Panc1 (cell line): ENCODE data around the gene GRM4. TPM values are rescaled to one million over a fixed set of nuclear protein-coding genes. Genes with fewer than 3 reads are reported as not detected.

Experiments
- ATAC-seq: fragments of 200-7000 bp; cut with Tn5 transposase; 2 replicates; pipeline ENCODE4 v1.9.1; 2020; ENCODE audit warnings: mild to moderate bottlenecking, moderate library complexity
- BruUV-seq: library from RNA; stranded (reverse); fragments of 400-500 nt; replicated peaks from 2 replicates; lab custom pipeline; 2021; lab: Mats Ljungman, UMichigan
- CTCF ChIA-PET: fragments of 300-600 bp; sonication (Branson Sonifier 250); formaldehyde crosslinking; loops from one replicate; lab custom pipeline; 2022; ENCODE audit warnings: antibody characterized with exemption; lab: Charles Lee
- POLR2A ChIA-PET: fragments of 300-600 bp; sonication (Branson Sonifier 250); formaldehyde crosslinking; loops from one replicate; lab custom pipeline; 2022; ENCODE audit warnings: antibody characterized with exemption; lab: Charles Lee
- DNase-seq: peaks from one replicate; pipeline ENCODE4 v3.0.0-alpha.2; 2010; ENCODE audit warnings: low read depth, low spot score
- H3K27ac ChIP-seq: 2 replicates; pipeline ENCODE4 v1.5.1; 2011; ENCODE audit warnings: mild to moderate bottlenecking, low read length, inconsistent platforms
- H3K27me3 ChIP-seq: fragments of 200-500 bp; sonication (Bioruptor generic); 2 replicates; pipeline ENCODE4 v1.6.0; 2014; ENCODE audit warnings: low read length, inconsistent platforms; ENCODE audit not compliant: control insufficient read depth, insufficient read depth
- H3K36me3 ChIP-seq: fragments of 200-500 bp; sonication (Bioruptor generic); 2 replicates; pipeline ENCODE4 v1.5.1; 2014; ENCODE audit warnings: inconsistent platforms, mild to moderate bottlenecking, low read length, moderate library complexity; ENCODE audit not compliant: control insufficient read depth, insufficient read depth
- H3K4me1 ChIP-seq: 2 replicates; pipeline ENCODE4 v1.5.1; 2011; ENCODE audit warnings: inconsistent platforms, mild to moderate bottlenecking, low read length, moderate library complexity; ENCODE audit not compliant: control insufficient read depth, insufficient read depth
- H3K4me3 ChIP-seq, 2 experiments: 2 replicates each; pipeline ENCODE4 v1.5.1; 2011 to 2012; ENCODE audit warnings: low read depth in 2 of 2, low read length in 2 of 2, mild to moderate bottlenecking in 2 of 2, inconsistent platforms in 1 of 2, moderate library complexity in 1 of 2
- H3K9me3 ChIP-seq: fragments of 200-500 bp; sonication (Bioruptor generic); 2 replicates; pipeline ENCODE4 v1.5.1; 2014; ENCODE audit warnings: low read depth, mild to moderate bottlenecking, inconsistent platforms, low read length, moderate library complexity; ENCODE audit not compliant: control insufficient read depth, insufficient read depth
- POLR2AphosphoS5 ChIP-seq: IDR thresholded peaks from 2 replicates; pipeline ENCODE4 v1.6.1; 2012; ENCODE audit warnings: mild to moderate bottlenecking, low read depth, low read length, moderate library complexity
- SIN3A ChIP-seq: IDR thresholded peaks from 2 replicates; pipeline ENCODE4 v1.6.1; 2012; ENCODE audit warnings: low read depth, mild to moderate bottlenecking, low read length, moderate library complexity, borderline replicate concordance; ENCODE audit not compliant: insufficient read depth
- TCF7L2 ChIP-seq: IDR thresholded peaks from 2 replicates; pipeline ENCODE4 v1.6.1; 2011; ENCODE audit warnings: mild to moderate bottlenecking, low read depth, low read length, inconsistent platforms
- in situ Hi-C: cut with HindIII; loops from 2 replicates; pipeline ENCODE4 v1.10.0; 2016; ENCODE audit warnings: low sequenced_read_pairs, low pct_unique_long_range_greater_than_20kb
- intact Hi-C: fragments of 100-400 bp; cut with micrococcal nuclease; formaldehyde crosslinking; loops from one replicate; pipeline ENCODE4 v1.10.0; 2022; ENCODE audit not compliant: unreplicated experiment
- total RNA-seq: library from RNA; stranded (reverse); gene quantifications from one replicate; pipeline ENCODE4 v1.2.1, GENCODE V29; 2021; ENCODE audit not compliant: unreplicated experiment
- TF ChIP-seq, protein P1 (sequence below), 2 experiments: IDR thresholded peaks; 2 replicates each; pipeline ENCODE4 v1.6.1; 2011 to 2012; ENCODE audit warnings: low read depth in 2 of 2, control low read depth in 1 of 2, low read length in 1 of 2, mild to moderate bottlenecking in 1 of 2, moderate library complexity in 1 of 2; ENCODE audit not compliant: insufficient read depth in 1 of 2
- TF ChIP-seq, protein P2 (sequence below): fragments of 450-650 bp; IDR thresholded peaks from 2 replicates; pipeline ENCODE4 v1.5.1; 2017; ENCODE audit warnings: mild to moderate bottlenecking

GRM4 gene
- total RNA-seq, 1 experiment from 2014 or later = 1.3 TPM

- no peaks in the 10 kb centered on the region for H3K36me3 ChIP-seq
- H3K9me3 ChIP-seq = no peaks in the 10 kb centered on the region
- H3K27ac ChIP-seq = no peak overlapping the region
- TF ChIP-seq, protein P1, sequence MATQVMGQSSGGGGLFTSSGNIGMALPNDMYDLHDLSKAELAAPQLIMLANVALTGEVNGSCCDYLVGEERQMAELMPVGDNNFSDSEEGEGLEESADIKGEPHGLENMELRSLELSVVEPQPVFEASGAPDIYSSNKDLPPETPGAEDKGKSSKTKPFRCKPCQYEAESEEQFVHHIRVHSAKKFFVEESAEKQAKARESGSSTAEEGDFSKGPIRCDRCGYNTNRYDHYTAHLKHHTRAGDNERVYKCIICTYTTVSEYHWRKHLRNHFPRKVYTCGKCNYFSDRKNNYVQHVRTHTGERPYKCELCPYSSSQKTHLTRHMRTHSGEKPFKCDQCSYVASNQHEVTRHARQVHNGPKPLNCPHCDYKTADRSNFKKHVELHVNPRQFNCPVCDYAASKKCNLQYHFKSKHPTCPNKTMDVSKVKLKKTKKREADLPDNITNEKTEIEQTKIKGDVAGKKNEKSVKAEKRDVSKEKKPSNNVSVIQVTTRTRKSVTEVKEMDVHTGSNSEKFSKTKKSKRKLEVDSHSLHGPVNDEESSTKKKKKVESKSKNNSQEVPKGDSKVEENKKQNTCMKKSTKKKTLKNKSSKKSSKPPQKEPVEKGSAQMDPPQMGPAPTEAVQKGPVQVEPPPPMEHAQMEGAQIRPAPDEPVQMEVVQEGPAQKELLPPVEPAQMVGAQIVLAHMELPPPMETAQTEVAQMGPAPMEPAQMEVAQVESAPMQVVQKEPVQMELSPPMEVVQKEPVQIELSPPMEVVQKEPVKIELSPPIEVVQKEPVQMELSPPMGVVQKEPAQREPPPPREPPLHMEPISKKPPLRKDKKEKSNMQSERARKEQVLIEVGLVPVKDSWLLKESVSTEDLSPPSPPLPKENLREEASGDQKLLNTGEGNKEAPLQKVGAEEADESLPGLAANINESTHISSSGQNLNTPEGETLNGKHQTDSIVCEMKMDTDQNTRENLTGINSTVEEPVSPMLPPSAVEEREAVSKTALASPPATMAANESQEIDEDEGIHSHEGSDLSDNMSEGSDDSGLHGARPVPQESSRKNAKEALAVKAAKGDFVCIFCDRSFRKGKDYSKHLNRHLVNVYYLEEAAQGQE (IDR thresholded peaks at IDR 0.05; ENCODE audit: insufficient read depth in 1 of 2, low read depth in 2 of 2, low read length in 1 of 2) = no peak
- TF ChIP-seq, protein P2, sequence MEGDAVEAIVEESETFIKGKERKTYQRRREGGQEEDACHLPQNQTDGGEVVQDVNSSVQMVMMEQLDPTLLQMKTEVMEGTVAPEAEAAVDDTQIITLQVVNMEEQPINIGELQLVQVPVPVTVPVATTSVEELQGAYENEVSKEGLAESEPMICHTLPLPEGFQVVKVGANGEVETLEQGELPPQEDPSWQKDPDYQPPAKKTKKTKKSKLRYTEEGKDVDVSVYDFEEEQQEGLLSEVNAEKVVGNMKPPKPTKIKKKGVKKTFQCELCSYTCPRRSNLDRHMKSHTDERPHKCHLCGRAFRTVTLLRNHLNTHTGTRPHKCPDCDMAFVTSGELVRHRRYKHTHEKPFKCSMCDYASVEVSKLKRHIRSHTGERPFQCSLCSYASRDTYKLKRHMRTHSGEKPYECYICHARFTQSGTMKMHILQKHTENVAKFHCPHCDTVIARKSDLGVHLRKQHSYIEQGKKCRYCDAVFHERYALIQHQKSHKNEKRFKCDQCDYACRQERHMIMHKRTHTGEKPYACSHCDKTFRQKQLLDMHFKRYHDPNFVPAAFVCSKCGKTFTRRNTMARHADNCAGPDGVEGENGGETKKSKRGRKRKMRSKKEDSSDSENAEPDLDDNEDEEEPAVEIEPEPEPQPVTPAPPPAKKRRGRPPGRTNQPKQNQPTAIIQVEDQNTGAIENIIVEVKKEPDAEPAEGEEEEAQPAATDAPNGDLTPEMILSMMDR = no peak
- no peak for TF ChIP-seq TCF7L2
- TF ChIP-seq POLR2AphosphoS5 = no peak
- TF ChIP-seq SIN3A = no peak
- ATAC-seq (no peak), DNase-seq (no peak)
- BruUV-seq = no TSS peak
- ChIA-PET CTCF (no interaction called here), POLR2A (no interaction called here)
- 0 out of 2 replicates have a peak, but pooled peaks cover 2% of the 10 kb centered on the region for H3K4me1 ChIP-seq
- intact Hi-C loops (no loop called here), in situ Hi-C loops (no loop called here)
- H3K4me3 ChIP-seq = no peak overlapping the region
- peaks cover 5% of the 10 kb centered on the region for H3K27me3 ChIP-seq
Observed at GRCh38 chr6:34066218-34066571, 79.7 kb downstream of the GRM4 start.

- H3K4me1 ChIP-seq = 0 out of 2 replicates have a peak, but pooled peaks cover 2% of the 10 kb centered on the region
- no peaks in the 10 kb centered on the region for H3K9me3 ChIP-seq
- no peak overlapping the region for H3K27ac ChIP-seq
- no peaks in the 10 kb centered on the region for H3K36me3 ChIP-seq
- no TSS peak for BruUV-seq
- peaks cover 5% of the 10 kb centered on the region for H3K27me3 ChIP-seq
- POLR2A ChIA-PET = interaction anchor here (0.6 kb wide), 1 partner anchor 325 kb away, joined by 3 read pairs; no protein-coding TSS in a partner anchor
- CTCF ChIA-PET = no interaction called here
- no peak for DNase-seq
- intact Hi-C loops = no loop called here
- in situ Hi-C loops = no loop called here
- H3K4me3 ChIP-seq = no peak overlapping the region
- TF ChIP-seq TCF7L2 = no peak
- TF ChIP-seq, protein P1 (IDR thresholded peaks at IDR 0.05; ENCODE audit: insufficient read depth in 1 of 2, low read depth in 2 of 2, low read length in 1 of 2) = no peak
- no peak for TF ChIP-seq SIN3A
- TF ChIP-seq POLR2AphosphoS5 = no peak
- TF ChIP-seq, protein P2 = no peak
- ATAC-seq = peak; percentile 41; the same call in 1 of the 2 replicates
Observed at GRCh38 chr6:34065466-34066217, 80.2 kb downstream of the GRM4 start.
